HL-60 (cell line): ENCODE data around the gene FCER2.

ENCODE experiments used
- DNase-seq, 2 experiments: peaks; one replicate each; pipeline ENCODE4 v3.0.0-alpha.2; 2010 to 2020; ENCODE audit warnings: low read depth in 1 of 2, low spot score in 1 of 2
- H3K27ac ChIP-seq: fragments of 250-450 bp; sonication (Bioruptor Pico); replicated peaks from 2 replicates; pipeline ENCODE4 v1.5.1; 2020; ENCODE audit warnings: mild to moderate bottlenecking, moderate library complexity
- H3K27me3 ChIP-seq: fragments of 250-450 bp; sonication (Bioruptor Pico); 2 replicates; pipeline ENCODE4 v1.5.1; 2021; ENCODE audit warnings: mild to moderate bottlenecking, moderate library complexity; ENCODE audit not compliant: insufficient read depth, poor library complexity, severe bottlenecking
- H3K4me3 ChIP-seq: replicated peaks from 2 replicates; pipeline ENCODE4 v1.5.1; 2011; ENCODE audit warnings: mild to moderate bottlenecking, control low read depth, low read length; ENCODE audit not compliant: insufficient read depth
- CTCF ChIP-seq: IDR thresholded peaks from one replicate; pipeline ENCODE4 v1.5.1; 2011; ENCODE audit warnings: low read length, control low read depth, inconsistent platforms; ENCODE audit not compliant: insufficient read depth
- GABPA ChIP-seq: IDR thresholded peaks from 2 replicates; pipeline ENCODE4 v1.6.1; 2012; ENCODE audit warnings: low read depth
- POLR2AphosphoS5 ChIP-seq: IDR thresholded peaks from 2 replicates; pipeline ENCODE4 v1.6.1; 2012; ENCODE audit warnings: low read depth
- SPI1 ChIP-seq: IDR thresholded peaks from 2 replicates; pipeline ENCODE4 v1.6.1; 2012; ENCODE audit warnings: low read depth, mild to moderate bottlenecking, borderline replicate concordance
- TF ChIP-seq, protein P1 (sequence below): IDR thresholded peaks from 2 replicates; pipeline ENCODE4 v1.6.1; 2012; ENCODE audit warnings: low read depth; ENCODE audit not compliant: insufficient replicate concordance

Gene FCER2

DNA sequence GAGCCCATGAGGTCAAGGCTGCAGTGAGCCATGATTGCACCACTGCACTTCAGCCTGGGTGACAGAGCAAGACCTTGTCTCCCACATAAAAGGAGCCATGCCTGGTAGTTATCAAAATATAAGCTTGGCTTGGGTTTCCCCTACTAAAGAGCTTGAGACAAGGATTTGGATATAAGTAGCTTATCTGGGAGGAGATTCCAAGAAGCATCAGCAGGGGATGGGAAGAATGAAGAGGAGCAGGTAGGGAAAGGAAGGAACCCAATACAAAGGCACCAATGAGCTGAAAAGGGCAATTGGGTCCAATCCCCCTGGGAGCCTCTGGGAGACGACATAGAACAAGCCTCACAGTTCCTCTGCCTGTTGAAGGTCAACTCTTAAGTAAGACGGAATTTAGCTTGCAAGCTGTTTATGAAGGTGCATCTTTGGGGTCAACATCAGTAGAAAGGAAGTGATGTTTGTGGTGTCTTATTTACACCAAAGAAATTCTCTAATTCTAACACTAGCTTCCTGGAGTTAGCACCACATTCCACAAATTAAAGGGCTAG lies 37.4 kb upstream of the FCER2 start:
- Histone ChIP-seq H3K27ac (no peak overlapping the region), H3K27me3 (no peaks in the 10 kb centered on the region), H3K4me3 (no peak overlapping the region)
- TF ChIP-seq GABPA (no peak), CTCF (no peak), SPI1 (no peak)
- TF ChIP-seq, protein P1, sequence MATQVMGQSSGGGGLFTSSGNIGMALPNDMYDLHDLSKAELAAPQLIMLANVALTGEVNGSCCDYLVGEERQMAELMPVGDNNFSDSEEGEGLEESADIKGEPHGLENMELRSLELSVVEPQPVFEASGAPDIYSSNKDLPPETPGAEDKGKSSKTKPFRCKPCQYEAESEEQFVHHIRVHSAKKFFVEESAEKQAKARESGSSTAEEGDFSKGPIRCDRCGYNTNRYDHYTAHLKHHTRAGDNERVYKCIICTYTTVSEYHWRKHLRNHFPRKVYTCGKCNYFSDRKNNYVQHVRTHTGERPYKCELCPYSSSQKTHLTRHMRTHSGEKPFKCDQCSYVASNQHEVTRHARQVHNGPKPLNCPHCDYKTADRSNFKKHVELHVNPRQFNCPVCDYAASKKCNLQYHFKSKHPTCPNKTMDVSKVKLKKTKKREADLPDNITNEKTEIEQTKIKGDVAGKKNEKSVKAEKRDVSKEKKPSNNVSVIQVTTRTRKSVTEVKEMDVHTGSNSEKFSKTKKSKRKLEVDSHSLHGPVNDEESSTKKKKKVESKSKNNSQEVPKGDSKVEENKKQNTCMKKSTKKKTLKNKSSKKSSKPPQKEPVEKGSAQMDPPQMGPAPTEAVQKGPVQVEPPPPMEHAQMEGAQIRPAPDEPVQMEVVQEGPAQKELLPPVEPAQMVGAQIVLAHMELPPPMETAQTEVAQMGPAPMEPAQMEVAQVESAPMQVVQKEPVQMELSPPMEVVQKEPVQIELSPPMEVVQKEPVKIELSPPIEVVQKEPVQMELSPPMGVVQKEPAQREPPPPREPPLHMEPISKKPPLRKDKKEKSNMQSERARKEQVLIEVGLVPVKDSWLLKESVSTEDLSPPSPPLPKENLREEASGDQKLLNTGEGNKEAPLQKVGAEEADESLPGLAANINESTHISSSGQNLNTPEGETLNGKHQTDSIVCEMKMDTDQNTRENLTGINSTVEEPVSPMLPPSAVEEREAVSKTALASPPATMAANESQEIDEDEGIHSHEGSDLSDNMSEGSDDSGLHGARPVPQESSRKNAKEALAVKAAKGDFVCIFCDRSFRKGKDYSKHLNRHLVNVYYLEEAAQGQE, result no peak
- DNase-seq, result no peak

GRCh38 chr19:7738023-7738422 lies 36.1 kb upstream of the FCER2 start:
- DNase-seq, result no peak
- H3K27me3 ChIP-seq, result no peaks in the 10 kb centered on the region
- no peak for TF ChIP-seq CTCF
- no peak for TF ChIP-seq GABPA
- no peak for TF ChIP-seq POLR2AphosphoS5
- TF ChIP-seq, protein P1, result no peak
- no peak overlapping the region for H3K27ac ChIP-seq
- H3K4me3 ChIP-seq, result no peak overlapping the region

DNA sequence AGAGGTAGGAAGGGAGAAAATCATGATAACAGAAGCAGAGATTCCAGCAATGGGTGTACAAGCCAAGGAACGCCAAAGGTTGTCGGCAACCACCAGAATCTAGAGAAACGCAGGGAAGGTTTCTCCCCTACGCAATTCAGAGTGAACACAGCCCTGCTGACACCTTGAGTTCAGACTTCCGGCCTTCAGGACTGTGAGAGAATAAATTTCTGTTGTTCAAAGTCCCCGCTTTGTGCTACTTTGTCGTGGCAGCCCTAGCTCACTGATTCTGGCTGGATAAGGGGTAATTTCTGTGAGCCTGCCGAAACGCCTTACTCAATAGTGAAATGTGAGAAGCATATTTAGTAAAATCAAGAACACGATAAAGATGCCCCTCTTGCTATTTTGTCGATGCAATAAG lies 35.3 kb upstream of the FCER2 start:
- TF ChIP-seq GABPA (no peak), CTCF (no peak), SPI1 (no peak), POLR2AphosphoS5 (no peak)
- TF ChIP-seq, protein P1, result no peak

More for the DNA sequence above, 35.3 kb upstream of the FCER2 start:
- Histone ChIP-seq H3K27ac (no peak overlapping the region), H3K4me3 (no peak overlapping the region), H3K27me3 (no peaks in the 10 kb centered on the region)
- no peak for DNase-seq
